IPS-NIHi7 (cell line): ENCODE data around the gene PEX11B.
"Not testable (repeated sequence)": the region's sequence is repeated elsewhere in the genome, so short reads cannot be mapped to it uniquely, and the experiment has no call there.

Experiments
- DNase-seq: peaks from one replicate; pipeline ENCODE4 v3.0.0; 2012; ENCODE audit warnings: mixed read lengths; ENCODE audit errors: extremely low spot score

The PEX11B gene

GRCh38 chr1:145952903-145953302 is 34.4 kb upstream of the PEX11B start:
- DNase-seq = no peak

GRCh38 chr1:145951526-145951925 is 33.0 kb upstream of the PEX11B start:
- no peak for DNase-seq

GRCh38 chr1:145949219-145949618 is 30.7 kb upstream of the PEX11B start:
- DNase-seq = no peak

- peak; percentile 36 for DNase-seq
Observed at GRCh38 chr1:145947551-145947950, 29.0 kb upstream of the PEX11B start.

GRCh38 chr1:145946477-145946986 is 28.0 kb upstream of the PEX11B start:
- DNase-seq = no peak

GRCh38 chr1:145944532-145944931 is 26.0 kb upstream of the PEX11B start:
- DNase-seq = no peak

GRCh38 chr1:145942871-145943270 is 24.4 kb upstream of the PEX11B start:
- no peak for DNase-seq

GRCh38 chr1:145942405-145942804 is 23.9 kb upstream of the PEX11B start:
- DNase-seq = no peak

- DNase-seq = no peak
Observed at GRCh38 chr1:145937436-145937835, 18.9 kb upstream of the PEX11B start.

GRCh38 chr1:145936247-145936646 is 17.7 kb upstream of the PEX11B start:
- no peak for DNase-seq

- no peak for DNase-seq
Observed at GRCh38 chr1:145935708-145936107, 17.2 kb upstream of the PEX11B start.

- DNase-seq = not testable (repeated sequence)
Observed at GRCh38 chr1:145932522-145933009, 14.0 kb upstream of the PEX11B start.

GRCh38 chr1:145927916-145928643 is 9.6 kb upstream of the PEX11B start:
- DNase-seq = no peak

GRCh38 chr1:145927063-145927886 is 8.8 kb upstream of the PEX11B start, which contains the start of gene RBM8A:
Gene RBM8A, minus strand, starts transcription at chr1:145927484. Its CDS starts 58 bp downstream, at chr1:145927426.
- peak; percentile 88 for DNase-seq

- no peak for DNase-seq
Observed at GRCh38 chr1:145926686-145927062, 8.2 kb upstream of the PEX11B start.

- DNase-seq = no peak
Observed at GRCh38 chr1:145922266-145922665, 3.7 kb upstream of the PEX11B start.

- DNase-seq = not testable (repeated sequence)
Observed at GRCh38 chr1:145920297-145920696, 1.8 kb upstream of the PEX11B start.

- peak; percentile 48 for DNase-seq
Observed at GRCh38 chr1:145918992-145919939, 749 bp upstream of the PEX11B start.

- DNase-seq = no peak
Observed at GRCh38 chr1:145917595-145917994, 922 bp downstream of the PEX11B start.

GRCh38 chr1:145916745-145917144 is 1.8 kb downstream of the PEX11B start:
- DNase-seq = no peak

- no peak for DNase-seq
Observed at GRCh38 chr1:145912128-145912641, 6.3 kb downstream of the PEX11B start.
